WTC11 (cell line): ENCODE measurements around the gene CROCC. TPM values are rescaled to one million over a fixed set of nuclear protein-coding genes. Genes with fewer than 3 reads are reported as not detected.

Experiments
- ATAC-seq: fragments of 200-7000 bp; cut with Tn5 transposase; 2 replicates; pipeline ENCODE4 v1.10.0; 2021; ENCODE audit warnings: mild to moderate bottlenecking, moderate library complexity
- CTCF ChIA-PET: fragments of 300-600 bp; sonication (Branson Sonifier 250); formaldehyde crosslinking; loops from one replicate; lab custom pipeline; 2021; ENCODE audit warnings: antibody characterized with exemption; lab: Charles Lee
- POLR2A ChIA-PET: fragments of 350-600 bp; sonication (Branson Sonifier 250); formaldehyde crosslinking; loops from one replicate; lab custom pipeline; 2021; ENCODE audit warnings: antibody characterized with exemption; lab: Charles Lee
- DNase-seq: peaks from one replicate; pipeline ENCODE4 v3.0.0; 2021; ENCODE audit warnings: low spot score
- H3K27ac Mint-ChIP-seq: 2 replicates; pipeline ENCODE4 v1.8.0; 2021; ENCODE audit warnings: mixed read lengths
- H3K27me3 Mint-ChIP-seq: 2 replicates; pipeline ENCODE4 v1.8.0; 2021; ENCODE audit warnings: low read depth, mild to moderate bottlenecking, moderate library complexity, mixed read lengths
- H3K36me3 Mint-ChIP-seq: 2 replicates; pipeline ENCODE4 v1.8.0; 2021; ENCODE audit warnings: mixed read lengths
- H3K4me1 Mint-ChIP-seq: 2 replicates; pipeline ENCODE4 v1.8.0; 2022; ENCODE audit warnings: mixed read lengths
- H3K4me3 Mint-ChIP-seq: 2 replicates; pipeline ENCODE4 v1.8.0; 2021; ENCODE audit warnings: mild to moderate bottlenecking, moderate library complexity, mixed read lengths
- H3K9me3 Mint-ChIP-seq: 2 replicates; pipeline ENCODE4 v1.8.0; 2021; ENCODE audit warnings: mixed read lengths
- ATF6 ChIP-seq: sonication (generic); formaldehyde crosslinking; IDR thresholded peaks from 2 replicates; pipeline ENCODE4 v1.8.1; 2023; ENCODE audit warnings: mild to moderate bottlenecking, missing genetic modification reagents
- CREB1 ChIP-seq: sonication (generic); formaldehyde crosslinking; IDR thresholded peaks from 2 replicates; pipeline ENCODE4 v1.8.0; 2023; ENCODE audit warnings: mild to moderate bottlenecking, missing genetic modification reagents
- EMX1 ChIP-seq: fragments of 250-450 bp; sonication (Bioruptor Pico); IDR thresholded peaks from 2 replicates; pipeline ENCODE4 v1.8.0; 2021; ENCODE audit warnings: mild to moderate bottlenecking
- GABPB1 ChIP-seq: sonication (generic); formaldehyde crosslinking; IDR thresholded peaks from 2 replicates; pipeline ENCODE4 v1.8.1; 2023; ENCODE audit warnings: mild to moderate bottlenecking, missing genetic modification reagents
- HMGXB4 ChIP-seq: sonication (generic); formaldehyde crosslinking; IDR thresholded peaks from 2 replicates; pipeline ENCODE4 v1.8.1; 2023; ENCODE audit warnings: mild to moderate bottlenecking, moderate library complexity, missing genetic modification reagents
- IRF2 ChIP-seq: sonication (generic); formaldehyde crosslinking; IDR thresholded peaks from 2 replicates; pipeline ENCODE4 v1.8.0; 2022; ENCODE audit warnings: low read depth, missing genetic modification reagents, borderline replicate concordance
- NR2C2 ChIP-seq: sonication (generic); formaldehyde crosslinking; IDR thresholded peaks from 2 replicates; pipeline ENCODE4 v1.8.0; 2022; ENCODE audit warnings: mild to moderate bottlenecking, missing genetic modification reagents
- PRRX2 ChIP-seq: fragments of 250-450 bp; sonication (Bioruptor Pico); IDR thresholded peaks from 2 replicates; pipeline ENCODE4 v1.8.0; 2021; ENCODE audit warnings: mild to moderate bottlenecking
- SMAD4 ChIP-seq: sonication (generic); formaldehyde crosslinking; IDR thresholded peaks from 2 replicates; pipeline ENCODE4 v1.8.0; 2022; ENCODE audit warnings: mild to moderate bottlenecking, missing genetic modification reagents
- TEAD1 ChIP-seq: sonication (generic); formaldehyde crosslinking; IDR thresholded peaks from 2 replicates; pipeline ENCODE4 v1.8.0; 2022; ENCODE audit warnings: mild to moderate bottlenecking, missing genetic modification reagents
- USF1 ChIP-seq: sonication (generic); formaldehyde crosslinking; IDR thresholded peaks from 2 replicates; pipeline ENCODE4 v1.8.0; 2022; ENCODE audit warnings: mild to moderate bottlenecking, missing genetic modification reagents
- USF2 ChIP-seq: sonication (generic); formaldehyde crosslinking; IDR thresholded peaks from 2 replicates; pipeline ENCODE4 v1.8.1; 2023; ENCODE audit warnings: mild to moderate bottlenecking, missing genetic modification reagents, moderate library complexity
- ZMAT4 ChIP-seq: fragments of 250-450 bp; sonication (Bioruptor Pico); IDR thresholded peaks from 2 replicates; pipeline ENCODE4 v1.9.0; 2021; ENCODE audit warnings: mild to moderate bottlenecking
- ZNF416 ChIP-seq: fragments of 250-450 bp; sonication (Bioruptor Pico); IDR thresholded peaks from 2 replicates; pipeline ENCODE4 v1.9.0; 2021; ENCODE audit warnings: mild to moderate bottlenecking, inconsistent platforms
- ZNF512 ChIP-seq: sonication (generic); formaldehyde crosslinking; IDR thresholded peaks from 2 replicates; pipeline ENCODE4 v1.8.1; 2022; ENCODE audit warnings: missing genetic modification reagents, borderline replicate concordance
- ZNF532 ChIP-seq: fragments of 250-450 bp; sonication (Bioruptor Pico); IDR thresholded peaks from 2 replicates; pipeline ENCODE4 v1.9.0; 2021; ENCODE audit warnings: mild to moderate bottlenecking, borderline replicate concordance
- ZNF671 ChIP-seq: fragments of 250-450 bp; sonication (Bioruptor Pico); IDR thresholded peaks from 2 replicates; pipeline ENCODE4 v1.8.0; 2021; ENCODE audit warnings: mild to moderate bottlenecking
- total RNA-seq: library from RNA; stranded (reverse); gene quantifications from 3 replicates; pipeline ENCODE4 v1.2.3, GENCODE V29; 2021

Gene CROCC
- total RNA-seq, 1 experiment from 2014 or later, result 75.6 TPM

GRCh38 chr1:16970132-16970910 lies 48.6 kb downstream of the CROCC start (continued):
- no peak for TF ChIP-seq ATF6 (CRISPR knock-in tag)
- TF ChIP-seq TEAD1, result no peak
- no peak for TF ChIP-seq EMX1 (CRISPR knock-in tag)
- TF ChIP-seq ZNF512 (CRISPR knock-in tag), result no peak
- no peak for TF ChIP-seq CREB1 (CRISPR knock-in tag)

- peak overlapping the region; percentile 49; the same call in 1 of the 2 replicates for H3K27ac Mint-ChIP-seq
- TF ChIP-seq HMGXB4 (CRISPR knock-in tag), result no peak
- no peak for TF ChIP-seq SMAD4
- TF ChIP-seq USF2 (CRISPR knock-in tag), result peak; percentile 90
- TF ChIP-seq EMX1 (CRISPR knock-in tag), result 0 out of 2 replicates have a peak, but pooled peaks have one; percentile 29
- peak; percentile 89 for TF ChIP-seq USF1 (CRISPR knock-in tag)
- CTCF ChIA-PET, result interaction anchor here (0.7 to 3.7 kb wide), 3 partner anchors 11 to 75 kb away, joined by 4 to 20 read pairs (median 8); no protein-coding TSS in a partner anchor
- H3K27me3 Mint-ChIP-seq, result no peaks in the 10 kb centered on the region
- ATAC-seq, result peak; percentile 69
- POLR2A ChIA-PET, result no interaction called here
- peaks cover 8% of the 10 kb centered on the region for H3K36me3 Mint-ChIP-seq
- H3K9me3 Mint-ChIP-seq, result no peaks in the 10 kb centered on the region
- peak; percentile 65 for DNase-seq
- H3K4me1 Mint-ChIP-seq, result peaks cover 26% of the 10 kb centered on the region
- H3K4me3 Mint-ChIP-seq, result no peak overlapping the region
Observed at GRCh38 chr1:16971341-16972188, 49.8 kb downstream of the CROCC start.

GRCh38 chr1:16972189-16972895 lies 50.6 kb downstream of the CROCC start:
- ATAC-seq (peak; percentile 5; the same call in 1 of the 2 replicates), DNase-seq (no peak)
- ChIA-PET CTCF (interaction anchor here (0.7 to 3.7 kb wide), 4 partner anchors 12 to 74 kb away, joined by 4 to 20 read pairs (median 7); no protein-coding TSS in a partner anchor), POLR2A (interaction anchor here (1.1 kb wide), 1 partner anchor 41 kb away, joined by 3 read pairs; no protein-coding TSS in a partner anchor)
- H3K4me1 Mint-ChIP-seq, result peaks cover 26% of the 10 kb centered on the region
- peak overlapping the region; percentile 76 for H3K27ac Mint-ChIP-seq
- no peaks in the 10 kb centered on the region for H3K27me3 Mint-ChIP-seq
- no peak overlapping the region for H3K4me3 Mint-ChIP-seq
- H3K9me3 Mint-ChIP-seq, result no peaks in the 10 kb centered on the region
- peaks cover 3% of the 10 kb centered on the region; the same call in 1 of the 2 replicates for H3K36me3 Mint-ChIP-seq
- no peak for TF ChIP-seq ZMAT4 (CRISPR knock-in tag)
- TF ChIP-seq NR2C2, result no peak
- TF ChIP-seq GABPB1 (CRISPR knock-in tag), result no peak
- no peak for TF ChIP-seq ZNF416 (CRISPR knock-in tag)
- TF ChIP-seq ZNF671 (CRISPR knock-in tag), result no peak
- TF ChIP-seq IRF2, result no peak
- no peak for TF ChIP-seq ZNF532 (CRISPR knock-in tag)
- TF ChIP-seq PRRX2 (CRISPR knock-in tag), result no peak
